ENCODE data around the gene HIC1.
A peak's percentile ranks its signal among the peaks of the same experiment; 100 is the strongest.

HIC1 gene

GRCh38 chr17:2059547-2060384, 4.9 kb downstream of the HIC1 start:
- ATAC-seq, result no peak
- H3K4me3 Mint-ChIP-seq, result peak overlapping the region; percentile 60
- peaks cover 42% of the 10 kb centered on the region for H3K4me1 Mint-ChIP-seq
- H3K27ac Mint-ChIP-seq, result peak overlapping the region; percentile 65
- H3K36me3 Mint-ChIP-seq, result peaks cover 40% of the 10 kb centered on the region
- peaks cover 11% of the 10 kb centered on the region for H3K27me3 Mint-ChIP-seq
- H3K9me3 Mint-ChIP-seq, result no peaks in the 10 kb centered on the region

DNA sequence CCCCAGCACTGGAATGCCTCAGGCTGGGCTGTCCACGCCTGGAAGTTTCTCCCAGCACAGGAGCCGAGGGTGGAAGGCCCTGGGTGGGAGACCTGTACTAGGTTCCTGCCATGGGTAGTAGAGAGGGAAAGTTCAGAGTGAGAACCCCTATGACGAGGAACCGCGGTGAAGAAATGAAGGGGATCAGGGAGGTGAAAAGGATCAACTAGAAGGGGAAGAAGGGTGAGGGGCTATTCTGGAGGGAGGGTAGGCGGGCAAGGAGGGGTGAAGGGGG, 5.4 kb downstream of the HIC1 start:
- Mint-ChIP-seq H3K4me1 (peaks cover 47% of the 10 kb centered on the region), H3K4me3 (no peak overlapping the region), H3K27ac (peak overlapping the region; percentile 25), H3K36me3 (peaks cover 44% of the 10 kb centered on the region), H3K27me3 (peaks cover 11% of the 10 kb centered on the region), H3K9me3 (no peaks in the 10 kb centered on the region)
- ATAC-seq, result no peak

DNA sequence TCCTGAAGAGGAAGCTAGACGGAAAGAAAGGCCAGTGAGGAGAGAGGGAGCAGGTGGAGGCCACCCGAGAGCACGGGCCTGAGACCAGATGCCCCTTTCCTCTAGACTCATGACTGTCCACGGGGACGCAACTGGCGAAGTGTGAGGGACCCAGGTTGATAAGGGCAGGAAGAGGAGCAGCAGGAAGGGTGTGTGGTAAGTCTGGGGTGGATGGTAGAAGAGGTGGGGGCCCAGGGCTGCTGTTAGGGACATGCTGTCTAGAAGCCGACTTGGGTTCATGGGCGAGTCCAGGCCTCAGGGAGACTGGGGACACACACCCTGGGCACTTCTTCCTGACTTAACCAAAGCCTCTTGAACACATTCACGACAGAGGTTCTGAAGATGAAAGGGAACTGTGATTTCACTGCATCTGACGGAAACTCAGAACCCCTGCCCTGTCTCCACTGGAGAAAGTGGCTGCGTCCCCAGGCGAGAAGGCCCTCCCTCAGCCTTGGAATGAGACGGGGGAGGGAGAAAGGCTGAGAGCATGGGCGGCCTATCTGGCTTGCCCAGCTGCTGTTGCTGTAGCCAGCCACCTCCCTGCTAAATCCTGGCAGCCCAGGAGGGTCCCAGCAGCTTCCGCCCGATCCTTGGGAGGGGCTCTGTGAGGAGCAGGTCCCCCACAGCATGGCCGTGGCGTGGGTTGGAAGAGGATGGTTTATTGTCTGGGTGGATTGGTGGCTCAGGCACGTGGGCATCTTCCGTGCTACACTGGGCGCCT, 6.0 kb downstream of the HIC1 start:
- H3K4me1 Mint-ChIP-seq, result peaks cover 52% of the 10 kb centered on the region
- no peak overlapping the region for H3K4me3 Mint-ChIP-seq
- peaks cover 11% of the 10 kb centered on the region for H3K27me3 Mint-ChIP-seq
- ATAC-seq, result no peak
- peak overlapping the region; percentile 25 for H3K27ac Mint-ChIP-seq
- peaks cover 50% of the 10 kb centered on the region for H3K36me3 Mint-ChIP-seq
- H3K9me3 Mint-ChIP-seq, result no peaks in the 10 kb centered on the region

DNA sequence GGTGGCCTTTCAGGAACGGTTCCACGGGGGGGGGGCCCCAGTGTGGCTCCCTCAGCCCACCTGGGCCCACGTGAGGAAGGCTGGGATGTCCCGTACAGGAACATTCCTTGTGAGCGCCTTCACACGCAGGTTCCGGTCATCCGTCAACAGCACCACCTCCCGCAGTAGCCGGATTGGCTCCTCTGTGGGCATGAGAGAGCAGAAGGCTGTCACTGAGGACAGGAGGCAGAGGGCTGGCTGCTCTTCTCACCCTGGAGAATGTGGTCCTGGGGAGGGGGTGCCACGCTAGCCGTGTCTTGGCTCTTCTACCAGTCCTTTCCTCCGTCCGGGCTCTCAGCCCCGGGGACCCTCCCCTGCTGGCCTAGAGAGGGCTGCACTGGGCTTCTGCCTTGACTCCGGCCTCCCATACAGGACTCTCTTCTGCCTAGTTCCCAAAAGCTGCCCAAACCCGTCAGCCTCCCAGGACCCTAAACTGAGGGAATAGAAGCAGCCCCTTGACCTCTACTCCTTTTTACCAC, 6.6 kb downstream of the HIC1 start:
- peaks cover 56% of the 10 kb centered on the region for H3K36me3 Mint-ChIP-seq

GRCh38 chr17:2062571-2063183, 7.8 kb downstream of the HIC1 start:
- H3K4me1 Mint-ChIP-seq, result peaks cover 58% of the 10 kb centered on the region
- peak overlapping the region; percentile 84 for H3K27ac Mint-ChIP-seq
- H3K9me3 Mint-ChIP-seq, result no peaks in the 10 kb centered on the region
- ATAC-seq, result no peak
- H3K4me3 Mint-ChIP-seq, result no peak overlapping the region
- H3K27me3 Mint-ChIP-seq, result peaks cover 11% of the 10 kb centered on the region
- peaks cover 63% of the 10 kb centered on the region for H3K36me3 Mint-ChIP-seq

More for the DNA sequence above, 6.6 kb downstream of the HIC1 start:
- no peak for ATAC-seq
- Mint-ChIP-seq H3K9me3 (no peaks in the 10 kb centered on the region), H3K27ac (no peak overlapping the region), H3K4me1 (peaks cover 58% of the 10 kb centered on the region), H3K4me3 (no peak overlapping the region), H3K27me3 (peaks cover 11% of the 10 kb centered on the region)

DNA sequence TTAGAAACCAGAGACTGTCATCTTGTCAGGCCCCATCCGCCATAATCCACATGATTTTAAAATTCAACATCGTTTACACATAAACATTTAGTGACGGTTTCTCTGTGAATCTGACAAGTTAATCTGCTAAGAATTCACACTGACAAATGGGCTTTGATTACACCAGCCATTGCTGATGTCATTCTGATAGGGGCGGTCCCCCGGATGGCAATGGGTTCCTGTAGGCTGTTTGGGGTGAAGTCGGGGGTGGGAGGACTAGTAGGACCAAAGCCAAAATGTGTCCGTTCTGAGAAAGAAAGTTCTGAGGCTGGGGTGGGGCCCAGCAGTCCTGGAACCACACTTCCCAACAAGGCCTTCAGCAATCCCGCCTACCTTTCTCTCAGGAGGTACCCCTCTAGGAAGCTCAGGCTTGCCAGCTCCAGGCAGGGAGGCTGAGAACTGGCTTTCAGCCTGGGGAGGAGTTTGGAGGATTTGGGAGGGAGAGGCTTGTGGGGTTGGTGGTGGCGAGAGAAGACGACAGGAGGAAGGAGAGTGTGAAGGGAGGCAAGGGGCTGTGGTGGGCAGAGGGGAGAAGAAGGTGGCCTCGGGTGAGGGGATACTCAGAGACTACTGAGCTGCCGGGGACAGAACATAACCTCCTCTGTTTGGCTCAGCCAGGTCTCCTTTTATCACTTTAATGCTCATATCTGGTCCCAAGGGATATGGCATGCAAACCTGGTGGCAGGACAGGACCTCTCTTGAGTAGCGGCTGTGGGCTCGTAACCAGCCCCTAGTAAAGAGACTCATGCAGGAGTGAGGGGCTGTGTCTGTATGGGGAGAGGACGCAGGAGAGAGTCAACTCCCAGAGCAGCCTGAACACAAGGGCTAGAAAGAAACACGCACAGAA, 8.6 kb downstream of the HIC1 start:
- Mint-ChIP-seq H3K27me3 (peaks cover 11% of the 10 kb centered on the region), H3K27ac (peak overlapping the region; percentile 84), H3K36me3 (peaks cover 68% of the 10 kb centered on the region), H3K4me3 (peak overlapping the region; percentile 40), H3K9me3 (no peaks in the 10 kb centered on the region), H3K4me1 (peaks cover 59% of the 10 kb centered on the region)
- peak; percentile 10 for ATAC-seq

DNA sequence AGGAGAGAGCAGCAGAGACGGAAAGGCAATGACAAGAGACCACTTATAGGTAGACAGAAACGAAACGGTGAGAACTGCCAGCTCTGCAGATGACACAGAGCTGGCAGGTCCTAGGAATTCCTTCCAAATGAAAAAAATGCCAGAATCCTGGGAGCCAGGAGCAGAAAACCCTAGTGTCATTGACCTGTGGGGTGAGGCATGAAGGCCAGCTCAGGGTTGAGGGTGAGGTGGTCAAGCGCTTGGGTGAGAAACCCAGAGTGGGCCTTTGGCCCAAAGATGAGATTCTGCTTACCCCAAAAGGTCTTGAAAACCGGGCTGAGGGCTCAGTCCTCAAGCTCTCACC, 9.2 kb downstream of the HIC1 start:
- peaks cover 73% of the 10 kb centered on the region for H3K36me3 Mint-ChIP-seq
- peaks cover 11% of the 10 kb centered on the region for H3K27me3 Mint-ChIP-seq
- ATAC-seq, result peak; percentile 3
- peaks cover 64% of the 10 kb centered on the region for H3K4me1 Mint-ChIP-seq
- H3K9me3 Mint-ChIP-seq, result no peaks in the 10 kb centered on the region
- H3K27ac Mint-ChIP-seq, result peak overlapping the region; percentile 84
- H3K4me3 Mint-ChIP-seq, result peak overlapping the region; percentile 40

GRCh38 chr17:2064520-2064971, 9.6 kb downstream of the HIC1 start:
- peaks cover 11% of the 10 kb centered on the region for H3K27me3 Mint-ChIP-seq
- H3K36me3 Mint-ChIP-seq, result peaks cover 74% of the 10 kb centered on the region
- H3K4me1 Mint-ChIP-seq, result peaks cover 64% of the 10 kb centered on the region
- H3K4me3 Mint-ChIP-seq, result peak overlapping the region; percentile 56
- H3K27ac Mint-ChIP-seq, result peak overlapping the region; percentile 84
- ATAC-seq, result peak; percentile 89
- no peaks in the 10 kb centered on the region for H3K9me3 Mint-ChIP-seq

DNA sequence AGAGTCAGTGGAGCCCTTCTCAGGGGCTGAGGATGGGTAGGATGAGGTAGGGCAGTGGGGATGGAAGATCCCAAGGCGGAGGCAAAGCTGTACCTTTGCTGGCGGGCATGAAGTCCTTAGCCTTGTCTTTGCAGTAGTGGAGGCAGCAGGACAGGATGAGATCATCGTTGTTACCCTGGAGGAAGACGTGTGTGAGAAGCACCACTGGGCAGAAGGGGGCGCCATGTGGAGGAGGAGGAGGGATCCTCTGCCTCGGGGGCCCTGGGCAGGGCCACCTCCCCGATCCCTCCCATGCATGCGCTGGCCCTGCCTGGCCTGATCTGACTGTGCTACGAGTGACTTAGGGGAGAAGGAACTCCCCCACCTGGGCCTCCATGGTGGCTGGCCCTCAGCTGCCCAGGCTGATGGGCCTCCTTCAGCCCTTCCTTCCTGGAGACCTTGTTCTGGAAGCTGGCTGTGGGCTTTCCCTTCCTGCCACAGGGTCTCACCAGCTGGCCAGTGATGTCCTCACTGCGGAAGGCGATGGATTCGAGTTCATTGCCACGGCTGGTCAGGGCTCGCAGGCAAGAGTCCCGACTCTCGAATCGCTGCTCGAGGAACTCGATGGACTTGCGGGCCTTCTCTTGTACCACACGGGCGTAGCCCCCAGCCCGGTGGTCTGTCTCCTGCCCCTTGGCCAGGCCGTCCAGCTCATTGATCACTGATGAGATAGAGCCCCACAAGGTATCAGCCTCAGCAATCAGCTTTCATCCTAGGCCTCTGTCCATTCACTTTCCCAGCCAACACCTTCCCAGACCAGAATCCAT, 10.3 kb downstream of the HIC1 start:
- H3K27ac Mint-ChIP-seq, result peak overlapping the region; percentile 84
- peaks cover 78% of the 10 kb centered on the region for H3K36me3 Mint-ChIP-seq
- ATAC-seq, result peak; percentile 36
- peak overlapping the region; percentile 56 for H3K4me3 Mint-ChIP-seq
- H3K27me3 Mint-ChIP-seq, result peaks cover 7% of the 10 kb centered on the region
- H3K9me3 Mint-ChIP-seq, result no peaks in the 10 kb centered on the region
- H3K4me1 Mint-ChIP-seq, result peaks cover 64% of the 10 kb centered on the region

DNA sequence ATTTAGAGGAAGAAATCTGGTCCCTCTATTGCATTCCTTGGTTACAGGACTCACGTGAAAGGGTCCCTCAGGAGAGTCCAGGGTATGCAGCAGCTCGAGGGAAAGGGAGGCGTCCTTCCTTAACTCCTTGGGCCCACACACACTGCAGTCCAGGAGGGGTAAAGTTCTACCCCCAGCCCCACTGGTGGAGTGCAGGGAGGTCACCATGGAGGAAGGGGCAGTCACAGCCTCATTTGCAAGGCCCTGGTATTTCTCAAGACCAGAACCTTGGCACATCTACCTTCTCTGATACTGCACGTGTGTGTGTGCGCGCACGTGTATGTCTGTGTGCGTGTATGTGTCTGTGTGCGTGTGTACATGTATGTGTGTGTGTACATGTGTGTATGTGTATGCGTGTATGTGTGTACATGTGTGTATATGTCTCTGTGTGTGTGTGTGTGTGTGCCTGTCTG, 11.1 kb downstream of the HIC1 start:
- no peak overlapping the region for H3K4me3 Mint-ChIP-seq
- H3K36me3 Mint-ChIP-seq, result peaks cover 71% of the 10 kb centered on the region
- no peak overlapping the region for H3K27ac Mint-ChIP-seq
- H3K27me3 Mint-ChIP-seq, result no peaks in the 10 kb centered on the region
- ATAC-seq, result no peak
- peaks cover 66% of the 10 kb centered on the region for H3K4me1 Mint-ChIP-seq
- no peaks in the 10 kb centered on the region for H3K9me3 Mint-ChIP-seq

DNA sequence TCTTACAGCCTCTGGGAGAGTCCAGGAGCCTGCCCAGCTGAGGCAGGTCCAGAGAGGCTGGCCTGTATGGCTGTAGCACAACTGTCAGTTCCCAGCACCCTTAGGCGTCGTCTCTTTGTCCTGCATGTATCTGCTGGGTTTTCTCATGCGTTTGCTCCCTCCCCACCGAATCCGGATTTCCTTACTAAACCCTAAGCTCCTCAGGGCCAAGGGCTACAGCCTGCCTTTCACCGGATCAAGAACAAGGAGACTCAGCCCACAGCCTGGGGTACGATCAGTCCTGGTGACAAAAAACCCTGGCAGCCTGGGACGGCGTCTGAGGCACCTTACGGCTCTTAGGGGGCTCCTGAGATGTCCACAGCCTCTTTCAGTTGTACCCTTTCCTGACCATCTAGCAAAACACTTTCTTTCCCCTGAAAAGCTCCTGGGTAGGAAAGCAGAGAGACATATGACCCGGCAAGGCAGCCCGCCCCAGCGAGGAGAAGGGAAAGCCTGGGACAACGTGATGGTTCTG, 12.2 kb downstream of the HIC1 start:
- no peak overlapping the region for H3K27ac Mint-ChIP-seq
- no peak overlapping the region for H3K4me3 Mint-ChIP-seq
- peaks cover 69% of the 10 kb centered on the region for H3K36me3 Mint-ChIP-seq

GRCh38 chr17:2067608-2068024, 12.7 kb downstream of the HIC1 start:
- H3K27ac Mint-ChIP-seq, result no peak overlapping the region

More for the DNA sequence above, 12.2 kb downstream of the HIC1 start:
- Mint-ChIP-seq H3K27me3 (no peaks in the 10 kb centered on the region), H3K4me1 (peaks cover 77% of the 10 kb centered on the region), H3K9me3 (no peaks in the 10 kb centered on the region)
- ATAC-seq, result no peak

DNA sequence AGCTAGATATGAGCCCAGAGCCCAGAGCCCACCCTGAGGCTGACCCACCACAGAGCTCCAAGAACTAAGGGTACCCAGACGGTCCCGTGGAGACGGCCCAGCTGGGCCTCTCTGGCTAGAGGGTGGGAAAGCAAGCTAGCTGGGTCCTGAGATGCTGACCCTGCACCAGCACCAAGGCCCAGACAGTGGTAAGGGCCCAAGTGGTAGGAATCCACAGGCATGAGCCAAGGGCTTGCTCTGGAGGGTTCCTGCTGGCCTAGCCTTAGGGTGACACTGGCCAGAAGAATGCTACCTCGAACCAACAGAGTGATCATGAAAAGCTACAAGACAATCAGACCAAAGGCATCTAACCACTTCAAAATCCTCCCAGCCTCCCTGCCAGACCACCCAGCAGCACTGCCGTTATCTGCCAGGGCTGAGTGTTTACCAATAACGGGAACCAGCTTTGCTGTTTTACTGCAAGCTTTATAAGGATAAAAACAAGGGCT, 13.2 kb downstream of the HIC1 start:
- no peaks in the 10 kb centered on the region for H3K27me3 Mint-ChIP-seq
- no peak for ATAC-seq
- H3K4me1 Mint-ChIP-seq, result peaks cover 79% of the 10 kb centered on the region
- no peak overlapping the region for H3K4me3 Mint-ChIP-seq
- no peaks in the 10 kb centered on the region for H3K9me3 Mint-ChIP-seq
- no peak overlapping the region for H3K27ac Mint-ChIP-seq
- H3K36me3 Mint-ChIP-seq, result peaks cover 66% of the 10 kb centered on the region

More at GRCh38 chr17:2067608-2068024, 12.7 kb downstream of the HIC1 start:
- H3K36me3 Mint-ChIP-seq, result peaks cover 69% of the 10 kb centered on the region
- H3K9me3 Mint-ChIP-seq, result no peaks in the 10 kb centered on the region
- no peak for ATAC-seq
- no peak overlapping the region for H3K4me3 Mint-ChIP-seq
- no peaks in the 10 kb centered on the region for H3K27me3 Mint-ChIP-seq
- H3K4me1 Mint-ChIP-seq, result peaks cover 79% of the 10 kb centered on the region
